Lung (tissue), 12 donors: ENCODE data around the gene C8B. TPM values are rescaled to one million over a fixed set of nuclear protein-coding genes. Genes with fewer than 3 reads are reported as not detected.

Experiments used
- ATAC-seq: fragments of 200-7000 bp; cut with Tn5 transposase; one replicate; pipeline ENCODE4 v1.9.1; 2020; ENCODE audit warnings: moderate number of reproducible peaks; ENCODE audit not compliant: insufficient read depth, low FRiP score
- DNase-seq, 3 donors: peaks; one replicate each; pipeline ENCODE4 v3.0.0-alpha.2; 2013 to 2017
- H3K27ac ChIP-seq, 2 donors: one replicate each; pipeline ENCODE4 v1.5.1; 2013; ENCODE audit warnings: mild to moderate bottlenecking in 2 of 2, moderate library complexity in 2 of 2, control low read depth in 1 of 2, inconsistent platforms in 1 of 2, low read depth in 1 of 2, low read length in 1 of 2
- H3K27me3 ChIP-seq, 3 donors: one replicate each; pipeline ENCODE4 v1.5.1; 2013; ENCODE audit warnings: low read length in 2 of 3; ENCODE audit not compliant: control insufficient read depth in 3 of 3, insufficient read depth in 3 of 3
- H3K36me3 ChIP-seq, 4 donors: one replicate each; pipeline ENCODE4 v1.5.1; 2013; ENCODE audit warnings: low read length in 4 of 4, mild to moderate bottlenecking in 1 of 4, moderate library complexity in 1 of 4; ENCODE audit not compliant: control insufficient read depth in 4 of 4, insufficient read depth in 4 of 4
- H3K4me1 ChIP-seq, 5 donors: one replicate each; pipeline ENCODE4 v1.5.1; 2013; ENCODE audit warnings: low read length in 5 of 5, mild to moderate bottlenecking in 2 of 5, moderate library complexity in 1 of 5; ENCODE audit not compliant: control insufficient read depth in 5 of 5, insufficient read depth in 5 of 5
- H3K4me3 ChIP-seq: one replicate; pipeline ENCODE4 v1.5.1; 2013; ENCODE audit warnings: mild to moderate bottlenecking, control low read depth, moderate library complexity
- H3K9ac ChIP-seq, 2 donors: one replicate each; pipeline ENCODE4 v1.5.1; 2013; ENCODE audit warnings: low read length in 2 of 2, control low read depth in 1 of 2; ENCODE audit not compliant: insufficient read depth in 1 of 2
- H3K9me3 ChIP-seq, 4 donors: one replicate each; pipeline ENCODE4 v1.5.1; 2013; ENCODE audit warnings: low read length in 3 of 4, mild to moderate bottlenecking in 1 of 4, moderate library complexity in 1 of 4; ENCODE audit not compliant: control insufficient read depth in 4 of 4, insufficient read depth in 3 of 4
- WGBS, 2 donors: extraction: QIAGEN DNeasy Blood & Tissue Kit; methylation state at CpG; one replicate each; pipeline ENCODE4 v1.1.7; 2013; 5-methylcytosine and 5-hydroxymethylcytosine counted together
- polyA plus RNA-seq, 2 donors: library from polyadenylated mRNA; stranded (reverse); fragments of 200-250 nt; gene quantifications; one replicate each; pipeline ENCODE4 v1.2.1, GENCODE V29; 2013
- total RNA-seq, 2 donors: library from RNA; depleted of rRNA in 1 of 2; stranded (reverse); fragments of >200 nt in 1 of 2; gene quantifications; one replicate each; pipeline ENCODE4 v1.2.1, GENCODE V29; 2014 to 2021
- TF ChIP-seq, protein P1 (sequence below): IDR thresholded peaks from 2 replicates; pipeline ENCODE4 v1.5.1; 2012; ENCODE audit warnings: mild to moderate bottlenecking; ENCODE audit errors: control extremely low read depth, extremely low read depth
- donor health status: control.
- donor health status: control.
- donor health status: Bipolar disorder and iron deficiency.
- donor health status: healthy.
- donor health status: DM: yes; HTN: yes; CAD: no.

The C8B gene
- total and polyA plus RNA-seq, 4 donors, result 0.22 to 2.8 (median 1.7) TPM

DNA sequence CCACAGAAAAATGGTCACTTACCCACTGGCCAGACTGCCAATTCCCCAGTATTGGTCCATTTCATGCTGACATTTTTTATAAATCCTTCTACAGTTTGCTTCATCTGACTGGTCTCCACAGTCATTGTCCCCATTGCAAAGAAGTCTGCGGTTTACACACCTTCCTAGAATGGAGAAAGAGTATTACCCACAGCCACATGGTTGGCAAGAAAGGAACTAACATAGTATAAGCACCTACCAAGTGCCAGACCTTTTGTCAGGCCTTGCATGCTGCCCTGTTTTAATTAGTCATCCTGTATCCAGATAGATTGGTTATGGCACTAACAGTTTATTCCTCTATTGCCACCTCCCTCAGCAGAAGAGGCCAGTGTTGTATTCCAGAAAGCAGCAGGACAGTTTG is 11.2 kb downstream of the C8B start:
- no peak overlapping the region for H3K27ac ChIP-seq
- TF ChIP-seq, protein P1, sequence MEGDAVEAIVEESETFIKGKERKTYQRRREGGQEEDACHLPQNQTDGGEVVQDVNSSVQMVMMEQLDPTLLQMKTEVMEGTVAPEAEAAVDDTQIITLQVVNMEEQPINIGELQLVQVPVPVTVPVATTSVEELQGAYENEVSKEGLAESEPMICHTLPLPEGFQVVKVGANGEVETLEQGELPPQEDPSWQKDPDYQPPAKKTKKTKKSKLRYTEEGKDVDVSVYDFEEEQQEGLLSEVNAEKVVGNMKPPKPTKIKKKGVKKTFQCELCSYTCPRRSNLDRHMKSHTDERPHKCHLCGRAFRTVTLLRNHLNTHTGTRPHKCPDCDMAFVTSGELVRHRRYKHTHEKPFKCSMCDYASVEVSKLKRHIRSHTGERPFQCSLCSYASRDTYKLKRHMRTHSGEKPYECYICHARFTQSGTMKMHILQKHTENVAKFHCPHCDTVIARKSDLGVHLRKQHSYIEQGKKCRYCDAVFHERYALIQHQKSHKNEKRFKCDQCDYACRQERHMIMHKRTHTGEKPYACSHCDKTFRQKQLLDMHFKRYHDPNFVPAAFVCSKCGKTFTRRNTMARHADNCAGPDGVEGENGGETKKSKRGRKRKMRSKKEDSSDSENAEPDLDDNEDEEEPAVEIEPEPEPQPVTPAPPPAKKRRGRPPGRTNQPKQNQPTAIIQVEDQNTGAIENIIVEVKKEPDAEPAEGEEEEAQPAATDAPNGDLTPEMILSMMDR, result no peak
- peaks cover 0 to 6% (median 0%) of the 10 kb centered on the region in 5 donors for H3K4me1 ChIP-seq
- ATAC-seq (no peak), DNase-seq (no peak)
- H3K4me3 ChIP-seq, result no peak overlapping the region
- WGBS, 2 donors, result 78 to 87% methylated on average over 1 of the region's 1 CpG
- H3K36me3 ChIP-seq, result no peaks in the 10 kb centered on the region
- peaks cover 0 to 6% (median 2%) of the 10 kb centered on the region in 4 donors for H3K9me3 ChIP-seq
- no peak overlapping the region for H3K9ac ChIP-seq
- H3K27me3 ChIP-seq, result no peaks in the 10 kb centered on the region

DNA sequence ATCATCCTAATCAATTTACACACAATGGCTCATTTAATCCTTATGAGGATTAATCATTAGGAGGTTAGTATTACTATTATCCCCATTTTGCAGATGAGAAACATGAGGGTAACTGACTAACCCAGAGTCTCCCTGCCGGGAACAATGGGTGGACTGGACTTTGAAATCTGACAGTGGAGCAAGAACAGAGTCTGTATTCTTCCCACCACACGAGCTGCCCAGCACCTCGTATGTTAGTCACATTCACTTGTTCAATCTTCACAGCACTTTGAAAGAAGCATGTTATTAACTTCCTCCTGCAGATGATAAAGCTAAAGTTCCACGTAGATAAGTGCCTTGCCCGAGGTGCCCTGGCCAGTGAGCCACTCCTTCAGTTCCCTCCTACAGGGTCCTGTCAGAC is 12.4 kb downstream of the C8B start:
- Histone ChIP-seq H3K9me3 (peaks cover 0 to 6% (median 0%) of the 10 kb centered on the region in 4 donors), H3K4me3 (no peak overlapping the region), H3K27me3 (no peaks in the 10 kb centered on the region), H3K36me3 (no peaks in the 10 kb centered on the region), H3K27ac (no peak overlapping the region), H3K9ac (no peak overlapping the region), H3K4me1 (peaks cover 0 to 6% (median 0%) of the 10 kb centered on the region in 5 donors)
- ATAC-seq (no peak), DNase-seq (no peak)
- TF ChIP-seq, protein P1, result no peak
- WGBS, 2 donors, result 48 to 57% methylated on average over 5 of the region's 5 CpGs

DNA sequence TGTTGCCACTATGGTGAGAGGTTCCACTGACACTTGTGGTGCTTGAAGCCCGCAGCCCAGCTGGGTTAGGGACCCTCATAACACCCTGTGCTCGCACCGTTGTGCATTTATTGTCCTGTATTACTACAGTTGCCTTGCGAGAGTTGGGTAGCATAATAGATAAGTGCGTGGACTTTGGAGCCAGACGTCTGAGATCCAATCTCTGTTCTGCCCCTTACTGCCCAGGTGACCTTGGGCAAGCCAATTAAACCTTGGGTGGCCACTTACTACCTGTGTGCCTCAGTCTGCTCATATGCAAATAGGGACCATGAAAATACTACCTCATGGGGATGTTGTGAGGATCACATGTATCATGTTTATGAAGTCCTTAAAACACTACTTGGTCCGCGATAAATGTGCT is 13.3 kb downstream of the C8B start:
- Histone ChIP-seq H3K4me3 (no peak overlapping the region), H3K36me3 (no peaks in the 10 kb centered on the region), H3K9ac (no peak overlapping the region), H3K27ac (no peak overlapping the region), H3K4me1 (no peaks in the 10 kb centered on the region), H3K27me3 (no peaks in the 10 kb centered on the region), H3K9me3 (peaks cover 0 to 6% (median 0%) of the 10 kb centered on the region in 4 donors)
- TF ChIP-seq, protein P1, result no peak
- DNase-seq, result no peak
- no peak for ATAC-seq
- WGBS, 2 donors, result 82 to 91% methylated on average over 8 of the region's 8 CpGs

DNA sequence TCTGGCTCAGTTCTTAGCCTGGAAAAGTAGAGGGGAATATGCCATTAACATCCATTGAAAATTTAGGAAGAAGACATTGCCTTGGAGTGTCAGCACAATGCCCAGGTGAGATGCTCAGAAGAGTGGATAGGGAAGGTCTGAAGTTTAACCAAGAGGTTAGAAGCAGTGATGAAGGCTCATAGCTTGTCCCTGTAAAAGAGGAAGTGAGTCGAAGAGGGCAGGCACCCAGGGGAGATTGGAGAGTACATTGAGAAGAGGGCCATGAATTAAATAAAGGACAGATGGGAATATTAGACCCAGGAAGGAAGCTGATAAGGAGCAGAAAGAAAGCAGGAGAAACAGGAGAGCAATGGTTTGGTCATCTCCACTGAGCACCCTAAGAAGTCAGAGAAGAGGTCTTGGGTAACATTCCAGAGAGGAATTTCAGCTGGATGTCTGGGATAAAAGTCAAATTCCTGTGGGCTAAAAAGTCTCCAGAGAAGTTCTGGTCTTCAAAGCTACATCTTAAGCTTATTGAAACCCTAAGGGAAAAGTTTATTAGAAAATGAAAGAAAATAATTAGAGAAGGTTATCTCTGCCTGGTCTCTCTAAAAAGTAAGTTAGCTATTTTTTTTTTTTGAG is 17.3 kb downstream of the C8B start:
- Histone ChIP-seq H3K4me1 (no peaks in the 10 kb centered on the region), H3K9ac (no peak overlapping the region), H3K9me3 (peaks cover 0 to 3% (median 0%) of the 10 kb centered on the region in 4 donors), H3K27ac (no peak overlapping the region), H3K27me3 (no peaks in the 10 kb centered on the region), H3K4me3 (no peak overlapping the region), H3K36me3 (no peaks in the 10 kb centered on the region)
- WGBS, 2 donors, result 47 to 57% methylated on average over 1 of the region's 1 CpG
- ATAC-seq (no peak), DNase-seq (no peak)
- TF ChIP-seq, protein P1, result no peak
